NCI-H2081 (cell line): ENCODE data around the gene TNFRSF6B.

ENCODE experiments used
- DNase-seq, 2 experiments: peaks; one replicate each; lab custom pipeline; 2025; lab: John Stamatoyannopoulos, UW

TNFRSF6B gene

DNA sequence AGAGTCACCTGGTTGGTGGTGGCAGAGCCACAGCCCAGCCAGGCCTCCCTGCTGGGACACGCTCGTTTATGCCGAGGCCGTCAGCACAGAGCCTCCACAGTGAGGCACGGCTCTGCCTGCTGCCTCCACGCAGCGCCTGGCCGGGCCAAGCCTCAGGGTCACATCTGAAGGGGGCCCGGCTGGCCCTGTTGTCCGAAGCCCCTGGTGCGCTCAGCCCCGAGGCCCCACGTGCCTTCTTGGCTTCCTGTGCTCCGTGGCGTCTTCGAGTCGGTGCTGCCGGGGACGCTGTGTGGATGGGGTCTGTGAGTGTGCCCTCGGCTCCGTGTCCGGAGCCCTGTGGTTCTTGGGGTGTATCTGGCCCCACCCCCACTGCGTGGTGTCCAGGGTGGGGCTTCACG lies 10.4 kb upstream of the TNFRSF6B start:
- DNase-seq = no peak

DNA sequence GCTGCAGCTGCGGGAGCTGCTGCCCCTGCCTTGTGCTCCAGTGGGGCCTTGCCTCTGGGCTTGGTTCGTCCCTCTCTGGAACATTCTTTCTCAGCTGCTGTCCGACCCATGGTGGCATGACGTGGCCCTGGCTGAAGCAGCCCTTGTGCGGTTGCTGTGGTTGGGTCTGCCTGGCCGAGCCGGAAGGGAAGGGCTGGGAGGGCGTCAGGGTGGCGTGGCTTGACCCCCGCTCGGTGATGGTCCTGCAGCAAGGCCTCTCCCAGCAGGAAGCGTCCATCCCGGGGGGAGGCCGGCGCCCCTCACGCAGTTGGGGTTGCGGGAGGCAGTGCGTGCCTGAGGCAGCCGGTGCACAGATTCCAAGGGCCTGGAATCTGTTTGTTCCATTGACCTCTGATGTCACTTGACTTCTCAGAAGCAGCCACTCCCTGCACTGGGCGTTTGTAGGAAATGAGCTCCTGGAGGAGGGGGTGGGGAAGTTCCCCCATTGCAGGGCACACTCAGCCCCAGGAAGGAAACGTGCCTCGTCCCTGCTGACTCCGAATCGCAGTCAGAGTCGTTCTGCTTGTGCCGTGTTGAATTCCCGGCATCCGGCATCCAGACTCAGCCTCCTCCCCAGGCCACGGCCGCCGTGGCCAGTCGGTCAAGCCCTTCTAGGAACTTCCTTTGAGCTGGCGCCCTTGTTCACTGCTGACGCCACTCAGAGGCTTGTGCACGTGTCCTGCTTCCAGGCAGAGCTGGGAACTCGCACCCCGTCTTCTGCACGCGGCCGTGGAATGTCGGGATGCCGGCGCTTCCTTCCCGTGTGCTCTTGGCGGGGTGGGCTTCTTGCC lies 9.7 kb upstream of the TNFRSF6B start:
- no peak for DNase-seq

DNA sequence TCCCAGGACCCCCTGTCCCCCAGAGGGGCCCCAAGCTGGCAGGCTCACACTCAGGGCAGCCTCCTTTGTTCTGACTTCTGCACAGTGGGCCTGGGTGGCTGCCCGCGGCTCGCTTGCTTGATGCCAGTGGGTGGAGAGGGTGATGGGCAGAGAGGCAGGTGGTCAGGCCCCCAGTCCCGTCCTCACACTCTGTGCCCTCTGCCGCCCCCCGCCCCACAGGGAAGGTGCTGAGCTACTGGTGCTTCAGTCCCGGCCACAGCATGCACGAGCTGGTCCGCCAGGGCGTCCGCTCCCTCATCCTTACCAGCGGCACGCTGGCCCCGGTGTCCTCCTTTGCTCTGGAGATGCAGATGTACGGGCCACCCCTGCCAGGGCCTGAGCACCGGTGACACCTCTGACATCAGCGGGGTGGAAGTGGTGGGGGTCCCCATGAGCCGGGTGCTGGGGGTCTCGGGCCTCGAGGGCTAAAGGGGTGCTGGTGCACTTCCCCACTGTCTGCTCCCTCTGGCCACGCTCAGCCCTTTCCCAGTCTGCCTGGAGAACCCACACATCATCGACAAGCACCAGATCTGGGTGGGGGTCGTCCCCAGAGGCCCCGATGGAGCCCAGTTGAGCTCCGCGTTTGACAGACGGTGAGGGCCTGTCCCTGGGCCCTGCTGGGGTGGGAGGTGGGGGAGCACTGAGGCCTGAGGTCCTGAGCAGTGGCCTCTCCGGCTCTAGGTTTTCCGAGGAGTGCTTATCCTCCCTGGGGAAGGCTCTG lies 8.9 kb upstream of the TNFRSF6B start:
- DNase-seq = no peak

DNA sequence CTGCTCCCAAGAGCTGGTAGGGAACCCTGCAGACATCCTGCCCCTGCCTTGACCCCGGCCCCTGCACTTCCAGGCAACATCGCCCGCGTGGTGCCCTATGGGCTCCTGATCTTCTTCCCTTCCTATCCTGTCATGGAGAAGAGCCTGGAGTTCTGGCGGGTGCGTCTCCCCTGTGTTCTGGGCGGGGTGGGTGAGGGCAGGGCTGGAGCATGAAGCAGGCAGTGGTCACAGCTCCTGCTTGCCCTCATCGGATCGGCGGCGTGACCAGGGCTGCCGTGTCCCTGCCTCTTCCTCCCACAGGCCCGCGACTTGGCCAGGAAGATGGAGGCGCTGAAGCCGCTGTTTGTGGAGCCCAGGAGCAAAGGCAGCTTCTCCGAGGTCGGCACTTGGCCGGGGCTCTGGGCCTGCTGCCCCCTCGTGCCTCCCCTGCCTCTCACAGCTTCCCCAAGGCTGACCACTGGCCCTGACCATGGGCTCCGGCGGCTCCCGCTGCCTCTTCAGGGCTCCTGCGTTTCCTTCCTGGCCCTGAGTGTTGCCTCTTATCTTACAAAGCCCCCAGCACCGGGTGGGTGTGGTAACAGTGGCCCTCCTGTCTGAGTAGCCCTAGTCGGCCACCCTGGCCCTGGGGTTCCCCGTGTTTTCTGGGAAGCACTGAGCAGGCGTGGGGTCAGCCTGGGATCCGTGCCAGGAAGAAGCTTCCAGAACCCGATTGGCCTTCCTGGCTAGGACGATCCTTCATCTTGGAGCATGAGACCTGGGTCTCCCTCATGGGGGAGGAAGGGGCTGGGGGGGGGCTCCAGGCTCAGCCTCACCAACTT lies 8.0 kb upstream of the TNFRSF6B start:
- DNase-seq = no peak

DNA sequence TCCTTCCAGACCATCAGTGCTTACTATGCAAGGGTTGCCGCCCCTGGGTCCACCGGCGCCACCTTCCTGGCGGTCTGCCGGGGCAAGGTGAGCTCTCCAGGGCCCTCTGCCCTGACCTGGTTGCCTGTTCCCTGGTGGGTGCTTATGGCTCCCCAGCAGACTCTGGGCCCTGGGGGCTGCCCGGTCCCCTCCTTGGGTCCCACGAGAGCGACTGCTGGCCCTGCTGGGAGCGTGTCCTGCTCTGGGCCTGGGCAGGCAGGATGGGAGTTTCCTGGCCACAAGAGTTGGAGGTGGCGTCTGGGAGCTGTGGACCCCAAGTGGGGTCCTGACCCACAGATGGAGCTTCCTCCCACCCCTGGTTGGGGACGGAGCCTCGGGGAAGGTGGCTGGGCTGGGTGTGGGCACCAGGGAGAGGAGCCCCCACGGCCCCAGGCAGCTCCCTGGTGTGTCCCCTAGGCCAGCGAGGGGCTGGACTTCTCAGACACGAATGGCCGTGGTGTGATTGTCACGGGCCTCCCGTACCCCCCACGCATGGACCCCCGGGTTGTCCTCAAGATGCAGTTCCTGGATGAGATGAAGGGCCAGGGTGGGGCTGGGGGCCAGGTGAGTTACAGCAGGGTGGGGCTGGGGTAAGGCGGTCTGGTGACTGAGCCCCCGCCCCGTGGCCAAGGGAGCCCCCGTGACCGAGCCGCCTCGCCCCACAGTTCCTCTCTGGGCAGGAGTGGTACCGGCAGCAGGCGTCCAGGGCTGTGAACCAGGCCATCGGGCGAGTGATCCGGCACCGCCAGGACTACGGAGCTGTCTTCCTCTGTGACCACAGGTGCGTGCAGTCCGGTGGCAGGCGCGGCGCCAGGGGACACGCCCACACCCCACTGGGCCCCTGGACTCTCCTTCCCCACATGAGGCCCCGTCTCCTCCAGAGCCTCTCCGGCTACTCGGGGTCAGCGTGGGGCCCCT lies 7.1 kb upstream of the TNFRSF6B start:
- DNase-seq = no peak

DNA sequence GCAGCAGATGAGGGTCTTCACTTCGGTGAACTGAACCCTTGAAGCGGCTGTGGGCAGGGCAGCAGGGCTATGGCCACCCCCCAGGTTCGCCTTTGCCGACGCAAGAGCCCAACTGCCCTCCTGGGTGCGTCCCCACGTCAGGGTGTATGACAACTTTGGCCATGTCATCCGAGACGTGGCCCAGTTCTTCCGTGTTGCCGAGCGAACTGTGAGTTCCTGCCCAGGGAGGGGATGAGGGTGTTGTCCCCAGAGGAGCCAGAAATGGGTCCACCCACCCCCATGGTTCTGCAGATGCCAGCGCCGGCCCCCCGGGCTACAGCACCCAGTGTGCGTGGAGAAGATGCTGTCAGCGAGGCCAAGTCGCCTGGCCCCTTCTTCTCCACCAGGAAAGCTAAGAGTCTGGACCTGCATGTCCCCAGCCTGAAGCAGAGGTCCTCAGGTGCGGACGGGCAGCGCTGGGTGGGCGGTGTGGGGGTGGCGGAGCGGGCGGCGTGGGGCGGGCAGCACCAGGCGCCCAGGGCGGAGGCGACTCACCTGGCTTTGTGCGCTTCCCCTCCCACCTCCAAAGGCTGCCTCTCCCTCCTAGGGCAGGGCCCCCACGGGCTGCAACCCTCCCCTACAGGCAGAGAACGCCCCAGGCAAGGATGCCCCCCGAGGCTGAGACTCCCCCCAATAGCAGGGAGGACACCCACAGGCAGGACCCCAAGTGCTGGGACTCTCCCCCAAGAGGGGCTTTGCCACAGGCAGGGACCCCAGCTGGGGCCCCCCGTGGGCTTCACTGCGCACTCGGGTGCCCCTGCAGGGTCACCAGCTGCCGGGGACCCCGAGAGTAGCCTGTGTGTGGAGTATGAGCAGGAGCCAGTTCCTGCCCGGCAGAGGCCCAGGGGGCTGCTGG lies 6.2 kb upstream of the TNFRSF6B start:
- DNase-seq = no peak

DNA sequence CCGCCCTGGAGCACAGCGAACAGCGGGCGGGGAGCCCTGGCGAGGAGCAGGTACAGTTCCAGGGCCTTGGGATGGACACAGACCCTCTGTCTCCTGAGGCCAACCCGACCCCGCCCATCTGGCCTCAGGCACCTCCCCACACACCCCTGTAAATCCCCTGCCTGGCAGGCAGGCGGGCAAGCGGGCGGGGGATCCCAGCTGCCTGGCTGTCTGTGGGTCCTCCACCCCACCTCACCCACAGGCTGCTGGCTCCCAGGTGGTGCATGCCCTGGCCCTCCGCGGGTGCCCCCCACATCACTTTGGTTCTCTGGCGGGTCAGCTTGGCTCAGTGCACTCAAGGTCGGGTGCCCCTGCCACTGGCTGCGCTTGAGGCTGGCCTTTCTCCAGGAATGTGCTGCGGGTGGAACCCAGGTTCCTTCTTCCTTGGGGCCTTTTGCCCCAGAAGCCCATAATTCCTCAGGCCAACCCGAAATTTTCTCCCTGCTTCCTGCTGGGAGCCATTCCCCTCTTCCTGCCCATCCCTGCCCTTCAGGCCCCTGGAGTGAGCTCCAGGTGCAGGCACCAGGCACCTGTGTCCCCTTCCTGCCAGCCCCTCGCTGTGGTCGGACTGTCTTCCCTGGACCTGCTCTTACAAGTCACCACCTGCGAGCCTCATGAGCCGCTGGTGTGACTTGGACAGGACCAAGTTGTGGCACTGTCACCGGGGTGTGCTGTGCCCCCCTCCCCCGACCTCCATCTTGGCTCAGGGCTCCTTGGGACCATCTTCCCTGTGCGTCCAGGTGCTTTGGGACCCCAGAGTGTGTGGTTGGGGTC lies 5.3 kb upstream of the TNFRSF6B start:
- no peak for DNase-seq

DNA sequence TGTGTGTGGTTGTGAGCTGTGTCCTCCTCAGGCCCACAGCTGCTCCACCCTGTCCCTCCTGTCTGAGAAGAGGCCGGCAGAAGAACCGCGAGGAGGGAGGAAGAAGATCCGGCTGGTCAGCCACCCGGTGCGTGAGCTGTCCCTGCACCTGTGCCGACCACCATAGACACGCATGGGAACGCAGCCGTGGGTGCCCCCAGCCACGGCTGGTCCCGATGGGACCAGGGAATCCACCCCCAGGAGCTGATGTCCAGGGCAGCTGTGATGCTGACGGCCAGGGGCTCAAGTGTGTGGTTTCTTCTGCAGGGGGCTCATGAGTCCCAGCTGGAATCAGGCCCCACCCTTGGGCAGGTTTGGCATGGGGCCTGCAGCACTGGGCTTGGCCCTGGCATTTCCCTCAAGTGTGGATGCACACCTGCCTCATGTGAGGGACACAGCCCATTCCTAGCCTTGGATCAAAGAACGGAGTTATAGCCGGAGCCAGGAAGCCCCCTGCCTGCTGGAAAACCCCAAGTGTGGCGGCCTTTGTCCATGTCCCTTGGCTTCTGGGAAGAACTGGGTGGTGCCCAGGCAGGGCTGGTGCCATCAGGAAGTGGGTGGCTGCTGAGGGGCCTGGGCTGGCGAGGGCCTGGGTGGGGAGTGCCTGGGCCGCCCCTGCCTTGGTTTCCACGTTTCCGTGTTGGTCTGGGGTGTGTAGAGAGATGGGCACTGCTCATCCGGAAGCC lies 4.6 kb upstream of the TNFRSF6B start:
- no peak for DNase-seq

DNA sequence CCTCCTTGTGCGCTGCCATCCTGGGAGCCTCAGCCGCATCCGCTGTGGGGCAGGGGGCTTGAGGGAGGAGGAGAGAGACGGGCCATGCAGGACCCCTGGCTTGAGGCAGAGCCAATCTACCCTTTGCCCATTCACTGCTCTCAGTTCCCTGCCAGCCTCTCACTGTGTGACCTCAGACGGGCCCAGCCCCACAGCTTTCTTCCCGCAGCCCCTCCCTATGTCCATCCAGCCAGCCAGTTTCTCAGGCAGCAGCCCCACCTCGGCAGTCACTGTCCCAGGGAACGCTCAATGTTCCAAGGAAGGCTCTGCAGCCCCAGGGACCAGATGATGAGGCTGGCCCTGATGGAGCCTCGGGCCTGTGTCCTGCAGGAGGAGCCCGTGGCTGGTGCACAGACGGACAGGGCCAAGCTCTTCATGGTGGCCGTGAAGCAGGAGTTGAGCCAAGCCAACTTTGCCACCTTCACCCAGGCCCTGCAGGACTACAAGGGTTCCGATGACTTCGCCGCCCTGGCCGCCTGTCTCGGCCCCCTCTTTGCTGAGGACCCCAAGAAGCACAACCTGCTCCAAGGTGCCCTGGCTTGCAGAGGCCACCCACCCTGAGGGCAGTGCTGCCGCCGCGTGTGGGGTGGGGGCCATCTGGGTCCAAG lies 3.9 kb upstream of the TNFRSF6B start:
- DNase-seq = no peak

DNA sequence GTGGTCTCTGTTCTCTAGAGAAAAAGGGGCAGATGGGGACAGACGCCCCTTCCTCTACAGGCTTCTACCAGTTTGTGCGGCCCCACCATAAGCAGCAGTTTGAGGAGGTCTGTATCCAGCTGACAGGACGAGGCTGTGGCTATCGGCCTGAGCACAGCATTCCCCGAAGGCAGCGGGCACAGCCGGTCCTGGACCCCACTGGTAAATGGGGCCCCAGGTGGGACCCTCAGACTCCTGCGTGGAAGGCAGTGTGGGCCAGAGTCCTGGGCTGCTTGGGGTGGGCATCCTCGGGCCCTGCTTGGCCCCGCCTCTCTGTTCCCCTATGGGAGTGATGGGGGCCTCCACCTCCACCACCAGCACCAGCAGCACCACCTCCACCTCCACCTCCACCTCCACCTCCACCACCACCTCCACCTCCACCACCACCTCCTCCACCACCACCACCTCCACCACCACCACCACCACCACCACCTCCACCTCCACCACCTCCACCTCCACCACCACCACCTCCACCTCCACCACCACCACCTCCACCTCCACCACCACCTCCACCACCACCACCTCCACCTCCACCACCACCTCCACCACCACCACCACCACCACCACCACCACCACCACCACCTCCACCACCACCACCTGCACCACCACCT lies 3.2 kb upstream of the TNFRSF6B start:
- no peak for DNase-seq

DNA sequence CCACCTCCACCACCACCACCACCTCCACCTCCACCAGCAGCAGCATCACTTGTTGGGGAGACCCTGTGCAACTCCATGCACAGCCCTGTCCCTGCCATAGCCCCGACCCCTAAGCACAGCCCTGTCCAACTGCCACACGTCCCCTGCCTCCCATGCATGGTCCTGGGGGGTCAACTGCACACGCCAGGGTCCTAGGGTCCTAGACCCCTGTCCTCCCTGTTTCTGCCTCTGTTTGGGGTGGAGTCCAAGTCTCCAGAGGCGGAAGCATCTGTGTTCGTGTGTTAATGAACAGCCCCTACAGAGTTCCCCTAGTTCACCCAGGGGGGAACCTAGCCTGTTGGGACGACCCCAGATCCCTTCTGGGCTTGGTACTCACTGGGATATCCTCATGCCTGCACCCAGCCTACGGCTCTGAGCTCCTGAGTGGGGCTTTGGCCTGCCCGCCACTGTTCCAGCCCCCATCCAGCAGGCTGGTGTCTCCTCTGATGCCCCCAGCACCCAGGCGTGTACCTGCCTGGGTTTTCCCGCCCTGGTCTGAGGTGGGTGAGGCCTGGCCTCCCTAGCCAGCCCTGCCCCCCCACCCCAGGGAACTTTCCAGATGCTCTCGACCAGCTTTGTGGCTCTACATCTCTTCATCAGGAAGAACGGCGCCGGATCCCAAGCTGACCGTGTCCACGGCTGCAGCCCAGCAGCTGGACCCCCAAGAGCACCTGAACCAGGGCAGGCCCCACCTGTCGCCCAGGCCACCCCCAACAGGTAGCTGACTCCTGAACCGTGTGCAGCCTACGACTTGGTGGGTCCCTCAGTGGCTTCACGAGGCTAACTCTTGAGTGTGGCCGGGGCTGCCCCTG lies 2.5 kb upstream of the TNFRSF6B start:
- no peak for DNase-seq

DNA sequence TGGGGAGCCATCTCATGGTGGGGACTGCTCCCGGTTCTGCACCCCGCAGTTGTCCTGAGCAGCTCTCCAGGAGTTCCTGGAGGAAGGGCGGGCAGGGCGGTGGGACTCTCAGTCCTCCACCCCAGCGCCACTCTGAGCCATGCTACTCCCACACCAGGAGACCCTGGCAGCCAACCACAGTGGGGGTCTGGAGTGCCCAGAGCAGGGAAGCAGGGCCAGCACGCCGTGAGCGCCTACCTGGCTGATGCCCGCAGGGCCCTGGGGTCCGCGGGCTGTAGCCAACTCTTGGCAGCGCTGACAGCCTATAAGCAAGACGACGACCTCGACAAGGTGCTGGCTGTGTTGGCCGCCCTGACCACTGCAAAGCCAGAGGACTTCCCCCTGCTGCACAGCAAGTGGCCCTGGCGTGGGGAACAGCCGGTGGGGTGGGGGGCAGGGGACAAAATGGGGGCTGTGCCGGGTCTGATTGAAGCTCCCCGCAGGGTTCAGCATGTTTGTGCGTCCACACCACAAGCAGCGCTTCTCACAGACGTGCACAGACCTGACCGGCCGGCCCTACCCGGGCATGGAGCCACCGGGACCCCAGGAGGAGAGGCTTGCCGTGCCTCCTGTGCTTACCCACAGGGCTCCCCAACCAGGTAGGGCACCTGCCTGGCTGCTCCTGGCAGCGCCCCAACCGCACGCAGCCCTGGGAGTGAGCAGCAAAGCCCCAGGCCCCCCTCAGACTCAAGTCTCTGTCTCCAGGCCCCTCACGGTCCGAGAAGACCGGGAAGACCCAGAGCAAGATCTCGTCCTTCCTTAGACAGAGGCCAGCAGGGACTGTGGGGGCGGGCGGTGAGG lies 1.6 kb upstream of the TNFRSF6B start:
- no peak for DNase-seq

DNA sequence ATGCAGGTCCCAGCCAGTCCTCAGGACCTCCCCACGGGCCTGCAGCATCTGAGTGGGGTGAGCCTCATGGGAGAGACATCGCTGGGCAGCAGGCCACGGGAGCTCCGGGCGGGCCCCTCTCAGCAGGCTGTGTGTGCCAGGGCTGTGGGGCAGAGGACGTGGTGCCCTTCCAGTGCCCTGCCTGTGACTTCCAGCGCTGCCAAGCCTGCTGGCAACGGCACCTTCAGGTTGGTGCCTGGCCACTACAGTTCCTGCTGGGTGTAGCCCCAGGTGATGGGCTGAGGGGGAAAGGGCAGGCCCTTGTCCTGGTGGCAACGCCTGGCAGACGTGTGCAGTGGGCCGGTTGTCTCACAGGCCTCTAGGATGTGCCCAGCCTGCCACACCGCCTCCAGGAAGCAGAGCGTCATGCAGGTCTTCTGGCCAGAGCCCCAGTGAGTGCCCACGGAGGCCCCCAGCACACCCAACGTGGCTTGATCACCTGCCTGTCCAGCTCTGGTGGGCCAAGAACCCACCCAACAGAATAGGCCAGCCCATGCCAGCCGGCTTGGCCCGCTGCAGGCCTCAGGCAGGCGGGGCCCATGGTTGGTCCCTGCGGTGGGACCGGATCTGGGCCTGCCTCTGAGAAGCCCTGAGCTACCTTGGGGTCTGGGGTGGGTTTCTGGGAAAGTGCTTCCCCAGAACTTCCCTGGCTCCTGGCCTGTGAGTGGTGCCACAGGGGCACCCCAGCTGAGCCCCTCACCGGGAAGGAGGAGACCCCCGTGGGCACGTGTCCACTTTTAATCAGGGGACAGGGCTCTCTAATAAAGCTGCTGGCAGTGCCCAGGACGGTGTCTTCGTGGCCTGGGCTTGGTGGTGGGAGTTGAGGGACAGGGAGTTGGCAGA lies 787 bp upstream of the TNFRSF6B start:
- DNase-seq = no peak

DNA sequence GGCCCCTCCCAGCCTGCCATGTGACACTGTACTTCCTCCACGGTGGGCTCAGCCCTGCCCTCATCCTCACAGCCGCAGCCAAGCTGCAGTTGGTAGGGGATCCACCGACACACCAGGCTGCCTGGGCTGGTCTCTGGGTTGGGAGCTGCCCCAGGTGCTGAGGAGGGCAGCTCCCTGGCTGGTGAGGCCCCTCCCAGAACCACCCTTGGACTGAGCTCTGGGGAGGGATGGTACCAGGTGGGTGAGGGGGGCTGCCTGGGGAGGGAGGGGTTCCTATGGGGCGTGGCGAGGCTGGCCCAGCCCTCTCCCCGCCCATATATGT lies 185 bp upstream of the TNFRSF6B start:
- DNase-seq = no peak

DNA sequence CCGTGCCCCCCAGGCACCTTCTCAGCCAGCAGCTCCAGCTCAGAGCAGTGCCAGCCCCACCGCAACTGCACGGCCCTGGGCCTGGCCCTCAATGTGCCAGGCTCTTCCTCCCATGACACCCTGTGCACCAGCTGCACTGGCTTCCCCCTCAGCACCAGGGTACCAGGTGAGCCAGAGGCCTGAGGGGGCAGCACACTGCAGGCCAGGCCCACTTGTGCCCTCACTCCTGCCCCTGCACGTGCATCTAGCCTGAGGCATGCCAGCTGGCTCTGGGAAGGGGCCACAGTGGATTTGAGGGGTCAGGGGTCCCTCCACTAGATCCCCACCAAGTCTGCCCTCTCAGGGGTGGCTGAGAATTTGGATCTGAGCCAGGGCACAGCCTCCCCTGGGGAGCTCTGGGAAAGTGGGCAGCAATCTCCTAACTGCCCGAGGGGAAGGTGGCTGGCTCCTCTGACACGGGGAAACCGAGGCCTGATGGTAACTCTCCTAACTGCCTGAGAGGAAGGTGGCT lies 960 bp downstream of the TNFRSF6B start:
- no peak for DNase-seq
